Measurements from ENCODE around the gene FXYD1.

DNA sequence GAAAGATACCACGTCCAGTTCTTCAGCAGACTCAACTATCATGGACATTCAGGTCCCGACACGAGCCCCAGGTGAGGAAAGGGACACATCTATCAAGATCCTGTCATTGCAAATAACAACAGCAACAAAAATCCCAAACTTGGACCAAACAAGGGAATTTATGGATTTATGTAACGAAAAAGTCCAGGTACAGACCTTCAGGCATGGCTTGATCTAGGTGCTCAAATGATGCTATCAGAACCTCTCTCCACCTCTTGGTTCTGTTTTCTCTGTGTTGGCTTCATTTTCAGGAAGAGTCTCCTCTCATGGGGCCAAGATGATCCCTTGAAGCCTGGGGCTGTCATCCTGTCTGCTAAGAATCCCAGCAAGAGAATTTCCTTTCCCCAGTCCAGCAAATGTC, 18.8 kb downstream of the FXYD1 start:
- TF ChIP-seq EZH2 (IDR thresholded peaks at IDR 0.05; ENCODE audit: insufficient read depth, poor library complexity, severe bottlenecking) (no peak), EZH2phosphoT487 (IDR thresholded peaks at IDR 0.05; ENCODE audit: insufficient read depth, low read depth) (no peak)

Data from GM23248 (cell line).